Astrocyte of the cerebellum (primary cell): ENCODE measurements around the gene CHRDL2.
A peak's percentile ranks its signal among the peaks of the same experiment; 100 is the strongest.

ENCODE experiments used
- DNase-seq: peaks from one replicate; pipeline ENCODE4 v3.0.0-alpha.2; 2011; ENCODE audit warnings: low read depth
- H3K4me3 ChIP-seq: 2 replicates; pipeline ENCODE4 v1.5.1; 2011; ENCODE audit warnings: mild to moderate bottlenecking, low read depth, low read length, moderate library complexity
- CTCF ChIP-seq: IDR thresholded peaks from 2 replicates; pipeline ENCODE4 v1.5.1; 2012; ENCODE audit warnings: low read length, low read depth, moderate library complexity, mild to moderate bottlenecking; ENCODE audit errors: missing control alignments
- in situ Hi-C: cut with HindIII; loops from 2 replicates; pipeline ENCODE4 v1.10.0; 2017; ENCODE audit warnings: low sequenced_read_pairs

The CHRDL2 gene

GRCh38 chr11:74748211-74749126 is 17.2 kb upstream of the CHRDL2 start, which contains the start of gene RNF169:
RNF169 (plus strand) TSS chr11:74748849; CDS start chr11:74748881, 32 bp downstream.
- TF ChIP-seq CTCF, result no peak
- H3K4me3 ChIP-seq, result peak within 1 kb of the TSS; percentile 55
- in situ Hi-C loops, result no loop called here
- DNase-seq, result peak; percentile 89

GRCh38 chr11:74746868-74747267 is 15.6 kb upstream of the CHRDL2 start:
- no peak for DNase-seq
- in situ Hi-C loops, result no loop called here
- H3K4me3 ChIP-seq, result no peak overlapping the region
- TF ChIP-seq CTCF, result no peak

- in situ Hi-C loops, result no loop called here
- no peak overlapping the region for H3K4me3 ChIP-seq
- no peak for TF ChIP-seq CTCF
- no peak for DNase-seq
Measured at GRCh38 chr11:74744277-74744676, 13.1 kb upstream of the CHRDL2 start.

- no peak for TF ChIP-seq CTCF
- no peak overlapping the region for H3K4me3 ChIP-seq
- no peak for DNase-seq
- in situ Hi-C loops, result no loop called here
Measured at GRCh38 chr11:74743640-74744039, 12.4 kb upstream of the CHRDL2 start.

- in situ Hi-C loops, result no loop called here
- no peak overlapping the region for H3K4me3 ChIP-seq
- TF ChIP-seq CTCF, result no peak
- no peak for DNase-seq
Measured at GRCh38 chr11:74742070-74742469, 10.8 kb upstream of the CHRDL2 start.

- H3K4me3 ChIP-seq, result no peak overlapping the region
- in situ Hi-C loops, result no loop called here
- TF ChIP-seq CTCF, result peak; percentile 93
- DNase-seq, result peak; percentile 32
Measured at GRCh38 chr11:74739546-74740270, 8.5 kb upstream of the CHRDL2 start.
